H1 (cell line): ENCODE data around the gene HSD17B4. TPM values are rescaled to one million over a fixed set of nuclear protein-coding genes. Genes with fewer than 3 reads are reported as not detected.

Experiments used
- ASH2L ChIP-seq: fragments of 200-600, 300-600 bp; sonication (generic); IDR thresholded peaks from one replicate; pipeline ENCODE4 v1.7.1; 2017; ENCODE audit warnings: low read length
- BCL11A ChIP-seq, 2 experiments: IDR thresholded peaks; one replicate each; pipeline ENCODE4 v1.6.1; 2011; ENCODE audit warnings: low read depth in 2 of 2, low read length in 2 of 2, mild to moderate bottlenecking in 2 of 2
- JUND ChIP-seq: IDR thresholded peaks from 2 replicates; pipeline ENCODE4 v1.6.1; 2011; ENCODE audit warnings: mild to moderate bottlenecking, improper control_type of control experiment, low read length
- KDM1A ChIP-seq: fragments of 200-600, 300-600 bp; sonication (generic); IDR thresholded peaks from 2 replicates; pipeline ENCODE4 v1.7.1; 2016; ENCODE audit warnings: mild to moderate bottlenecking, low read length, borderline replicate concordance
- NANOG ChIP-seq: IDR thresholded peaks from 2 replicates; pipeline ENCODE4 v1.6.1; 2011; ENCODE audit warnings: low read length, low read depth, mild to moderate bottlenecking, inconsistent platforms; ENCODE audit not compliant: insufficient read depth, poor library complexity, severe bottlenecking
- RFX5 ChIP-seq: IDR thresholded peaks from 2 replicates; pipeline ENCODE4 v1.6.1; 2011; ENCODE audit warnings: low read depth, low read length, improper control_type of control experiment, borderline replicate concordance
- SAP30 ChIP-seq: fragments of 300-600 bp; sonication (generic); IDR thresholded peaks from 2 replicates; pipeline ENCODE4 v1.7.1; 2012; ENCODE audit warnings: low read length, moderate library complexity, mild to moderate bottlenecking, inconsistent platforms; ENCODE audit not compliant: insufficient read depth, insufficient replicate concordance
- SIN3A ChIP-seq, 2 experiments: IDR thresholded peaks in 1 of 2; conservative IDR thresholded peaks in 1 of 2; 2 replicates each; pipeline ENCODE4 v1.6.1; 2011 to 2012; ENCODE audit warnings: low read length in 2 of 2, improper control_type of control experiment in 1 of 2, low read depth in 1 of 2, mild to moderate bottlenecking in 1 of 2
- SP1 ChIP-seq: IDR thresholded peaks from 2 replicates; pipeline ENCODE4 v1.6.1; 2011; ENCODE audit warnings: low read depth, low read length
- polyA plus RNA-seq, 7 experiments: library from polyadenylated mRNA; depleted of rRNA in 3 of 7; stranded (reverse) in 5 of 7; unstranded in 2 of 7; fragments of >200 nt in 5 of 7; fragments of 200-250 nt in 2 of 7; gene quantifications; 1 replicate in 5 of 7; 2 replicates in 1 of 7; 4 replicates in 1 of 7; pipeline versions ENCODE4 v1.2.1 to v1.2.3, GENCODE V29; 2011 to 2013; ENCODE audit warnings: missing spikeins in 2 of 7, mixed read lengths in 2 of 7
- total RNA-seq: library from RNA; stranded (reverse); fragmentation: NEBNext Ultra II Directional; extraction: Animal tissue kit (Norgen Biotek cat#: 25700); gene quantifications from 2 replicates; pipeline ENCODE4 v1.2.1, GENCODE V29; 2021
- TF ChIP-seq, protein P1 (sequence below): fragments of 300-600 bp; sonication (generic); IDR thresholded peaks from 2 replicates; pipeline ENCODE4 v1.7.1; 2012; ENCODE audit warnings: low read length, moderate library complexity, mild to moderate bottlenecking, inconsistent platforms; ENCODE audit not compliant: insufficient replicate concordance

The HSD17B4 gene
- total and polyA plus RNA-seq, 2 of the 8 experiments (the other 6 are each of a cell fraction or from before 2014, with no cell fraction given): 305 to 369 TPM

DNA sequence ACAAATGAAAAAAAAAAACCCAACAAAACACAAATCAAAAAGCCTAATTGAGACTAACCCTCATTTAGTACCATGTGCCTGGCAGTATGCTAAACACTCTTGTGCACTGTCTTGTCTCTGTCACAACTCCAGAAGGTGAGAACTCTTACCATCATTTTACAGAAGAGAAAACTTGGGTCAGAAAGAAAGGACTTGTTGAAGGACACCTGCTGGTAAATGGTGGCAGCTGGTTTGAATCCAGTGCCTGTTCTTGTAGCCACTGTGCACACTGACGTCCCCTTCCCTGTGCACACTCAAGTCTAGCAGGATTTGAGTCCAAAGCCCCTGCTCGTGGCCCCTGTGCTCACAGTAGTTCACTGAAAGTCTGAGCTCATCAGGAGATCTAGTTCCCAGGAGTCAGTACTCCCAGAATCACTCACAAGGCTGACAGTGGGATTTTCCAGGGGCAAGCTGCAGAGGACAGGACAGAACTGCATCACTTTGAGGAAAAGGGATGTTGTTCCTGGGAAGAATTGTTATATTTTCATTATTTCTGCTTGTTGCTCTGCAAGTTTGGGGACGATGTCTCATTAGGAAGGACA lies 43.0 kb upstream of the HSD17B4 start (continued):
- TF ChIP-seq, protein P1, sequence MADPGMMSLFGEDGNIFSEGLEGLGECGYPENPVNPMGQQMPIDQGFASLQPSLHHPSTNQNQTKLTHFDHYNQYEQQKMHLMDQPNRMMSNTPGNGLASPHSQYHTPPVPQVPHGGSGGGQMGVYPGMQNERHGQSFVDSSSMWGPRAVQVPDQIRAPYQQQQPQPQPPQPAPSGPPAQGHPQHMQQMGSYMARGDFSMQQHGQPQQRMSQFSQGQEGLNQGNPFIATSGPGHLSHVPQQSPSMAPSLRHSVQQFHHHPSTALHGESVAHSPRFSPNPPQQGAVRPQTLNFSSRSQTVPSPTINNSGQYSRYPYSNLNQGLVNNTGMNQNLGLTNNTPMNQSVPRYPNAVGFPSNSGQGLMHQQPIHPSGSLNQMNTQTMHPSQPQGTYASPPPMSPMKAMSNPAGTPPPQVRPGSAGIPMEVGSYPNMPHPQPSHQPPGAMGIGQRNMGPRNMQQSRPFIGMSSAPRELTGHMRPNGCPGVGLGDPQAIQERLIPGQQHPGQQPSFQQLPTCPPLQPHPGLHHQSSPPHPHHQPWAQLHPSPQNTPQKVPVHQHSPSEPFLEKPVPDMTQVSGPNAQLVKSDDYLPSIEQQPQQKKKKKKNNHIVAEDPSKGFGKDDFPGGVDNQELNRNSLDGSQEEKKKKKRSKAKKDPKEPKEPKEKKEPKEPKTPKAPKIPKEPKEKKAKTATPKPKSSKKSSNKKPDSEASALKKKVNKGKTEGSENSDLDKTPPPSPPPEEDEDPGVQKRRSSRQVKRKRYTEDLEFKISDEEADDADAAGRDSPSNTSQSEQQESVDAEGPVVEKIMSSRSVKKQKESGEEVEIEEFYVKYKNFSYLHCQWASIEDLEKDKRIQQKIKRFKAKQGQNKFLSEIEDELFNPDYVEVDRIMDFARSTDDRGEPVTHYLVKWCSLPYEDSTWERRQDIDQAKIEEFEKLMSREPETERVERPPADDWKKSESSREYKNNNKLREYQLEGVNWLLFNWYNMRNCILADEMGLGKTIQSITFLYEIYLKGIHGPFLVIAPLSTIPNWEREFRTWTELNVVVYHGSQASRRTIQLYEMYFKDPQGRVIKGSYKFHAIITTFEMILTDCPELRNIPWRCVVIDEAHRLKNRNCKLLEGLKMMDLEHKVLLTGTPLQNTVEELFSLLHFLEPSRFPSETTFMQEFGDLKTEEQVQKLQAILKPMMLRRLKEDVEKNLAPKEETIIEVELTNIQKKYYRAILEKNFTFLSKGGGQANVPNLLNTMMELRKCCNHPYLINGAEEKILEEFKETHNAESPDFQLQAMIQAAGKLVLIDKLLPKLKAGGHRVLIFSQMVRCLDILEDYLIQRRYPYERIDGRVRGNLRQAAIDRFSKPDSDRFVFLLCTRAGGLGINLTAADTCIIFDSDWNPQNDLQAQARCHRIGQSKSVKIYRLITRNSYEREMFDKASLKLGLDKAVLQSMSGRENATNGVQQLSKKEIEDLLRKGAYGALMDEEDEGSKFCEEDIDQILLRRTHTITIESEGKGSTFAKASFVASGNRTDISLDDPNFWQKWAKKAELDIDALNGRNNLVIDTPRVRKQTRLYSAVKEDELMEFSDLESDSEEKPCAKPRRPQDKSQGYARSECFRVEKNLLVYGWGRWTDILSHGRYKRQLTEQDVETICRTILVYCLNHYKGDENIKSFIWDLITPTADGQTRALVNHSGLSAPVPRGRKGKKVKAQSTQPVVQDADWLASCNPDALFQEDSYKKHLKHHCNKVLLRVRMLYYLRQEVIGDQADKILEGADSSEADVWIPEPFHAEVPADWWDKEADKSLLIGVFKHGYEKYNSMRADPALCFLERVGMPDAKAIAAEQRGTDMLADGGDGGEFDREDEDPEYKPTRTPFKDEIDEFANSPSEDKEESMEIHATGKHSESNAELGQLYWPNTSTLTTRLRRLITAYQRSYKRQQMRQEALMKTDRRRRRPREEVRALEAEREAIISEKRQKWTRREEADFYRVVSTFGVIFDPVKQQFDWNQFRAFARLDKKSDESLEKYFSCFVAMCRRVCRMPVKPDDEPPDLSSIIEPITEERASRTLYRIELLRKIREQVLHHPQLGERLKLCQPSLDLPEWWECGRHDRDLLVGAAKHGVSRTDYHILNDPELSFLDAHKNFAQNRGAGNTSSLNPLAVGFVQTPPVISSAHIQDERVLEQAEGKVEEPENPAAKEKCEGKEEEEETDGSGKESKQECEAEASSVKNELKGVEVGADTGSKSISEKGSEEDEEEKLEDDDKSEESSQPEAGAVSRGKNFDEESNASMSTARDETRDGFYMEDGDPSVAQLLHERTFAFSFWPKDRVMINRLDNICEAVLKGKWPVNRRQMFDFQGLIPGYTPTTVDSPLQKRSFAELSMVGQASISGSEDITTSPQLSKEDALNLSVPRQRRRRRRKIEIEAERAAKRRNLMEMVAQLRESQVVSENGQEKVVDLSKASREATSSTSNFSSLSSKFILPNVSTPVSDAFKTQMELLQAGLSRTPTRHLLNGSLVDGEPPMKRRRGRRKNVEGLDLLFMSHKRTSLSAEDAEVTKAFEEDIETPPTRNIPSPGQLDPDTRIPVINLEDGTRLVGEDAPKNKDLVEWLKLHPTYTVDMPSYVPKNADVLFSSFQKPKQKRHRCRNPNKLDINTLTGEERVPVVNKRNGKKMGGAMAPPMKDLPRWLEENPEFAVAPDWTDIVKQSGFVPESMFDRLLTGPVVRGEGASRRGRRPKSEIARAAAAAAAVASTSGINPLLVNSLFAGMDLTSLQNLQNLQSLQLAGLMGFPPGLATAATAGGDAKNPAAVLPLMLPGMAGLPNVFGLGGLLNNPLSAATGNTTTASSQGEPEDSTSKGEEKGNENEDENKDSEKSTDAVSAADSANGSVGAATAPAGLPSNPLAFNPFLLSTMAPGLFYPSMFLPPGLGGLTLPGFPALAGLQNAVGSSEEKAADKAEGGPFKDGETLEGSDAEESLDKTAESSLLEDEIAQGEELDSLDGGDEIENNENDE: no peak
- TF ChIP-seq ASH2L (no peak), BCL11A (IDR thresholded peaks at IDR 0.05; ENCODE audit: low read depth in 2 of 2, low read length in 2 of 2) (no peak), JUND (no peak), SIN3A (conservative IDR thresholded peaks at IDR 0.05 in 1 of 2, IDR thresholded peaks at IDR 0.05 in 1 of 2; ENCODE audit: low read depth in 1 of 2, low read length in 2 of 2) (no peak), KDM1A (no peak), NANOG (no peak), RFX5 (no peak), SP1 (no peak), SAP30 (no peak)
